GM12874 (cell line): ENCODE measurements around the gene GPATCH2L.

Experiments
- TF ChIP-seq, protein P1 (sequence below): IDR thresholded peaks from 2 replicates; pipeline ENCODE4 v1.5.1; 2011; ENCODE audit warnings: low read depth, mild to moderate bottlenecking, control low read depth, low read length, moderate library complexity; ENCODE audit not compliant: insufficient read depth

The GPATCH2L gene

DNA sequence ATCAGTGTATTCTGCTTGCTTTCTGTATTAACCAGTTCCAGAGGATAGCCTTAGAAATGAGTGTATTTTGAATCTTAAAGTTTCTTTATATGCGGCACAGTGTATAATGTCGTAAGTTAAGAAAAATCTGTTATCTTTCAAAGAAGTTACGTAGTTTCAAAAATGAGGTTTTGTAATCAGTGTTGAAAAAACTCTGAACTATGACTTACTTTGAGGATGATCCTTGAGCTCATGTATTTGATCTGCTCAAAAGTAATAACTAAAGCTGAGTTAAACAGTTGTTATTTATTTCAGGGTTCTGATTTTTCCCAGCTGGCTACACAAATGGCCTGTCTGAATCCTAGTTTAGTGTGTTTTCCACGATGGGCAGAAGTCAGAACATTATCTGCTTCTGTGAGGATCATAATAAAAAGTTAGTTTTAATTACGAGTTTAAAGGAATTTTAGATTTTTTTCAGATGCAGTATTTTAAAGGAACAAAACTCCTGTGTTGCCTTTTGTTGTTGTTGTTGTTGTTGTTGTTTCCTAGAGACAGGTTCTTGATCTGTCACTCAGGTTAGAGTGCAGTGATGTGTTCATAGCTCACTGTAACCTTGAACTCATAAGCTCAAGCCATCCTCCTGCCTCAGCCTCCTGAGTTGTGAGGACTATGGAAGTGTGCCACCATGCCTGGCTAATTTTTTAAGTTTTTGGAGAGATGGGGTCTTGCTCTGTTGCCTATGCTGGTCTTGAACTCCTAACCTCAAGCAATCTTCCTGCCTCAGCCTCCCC is 52.9 kb downstream of the GPATCH2L start:
- TF ChIP-seq, protein P1, sequence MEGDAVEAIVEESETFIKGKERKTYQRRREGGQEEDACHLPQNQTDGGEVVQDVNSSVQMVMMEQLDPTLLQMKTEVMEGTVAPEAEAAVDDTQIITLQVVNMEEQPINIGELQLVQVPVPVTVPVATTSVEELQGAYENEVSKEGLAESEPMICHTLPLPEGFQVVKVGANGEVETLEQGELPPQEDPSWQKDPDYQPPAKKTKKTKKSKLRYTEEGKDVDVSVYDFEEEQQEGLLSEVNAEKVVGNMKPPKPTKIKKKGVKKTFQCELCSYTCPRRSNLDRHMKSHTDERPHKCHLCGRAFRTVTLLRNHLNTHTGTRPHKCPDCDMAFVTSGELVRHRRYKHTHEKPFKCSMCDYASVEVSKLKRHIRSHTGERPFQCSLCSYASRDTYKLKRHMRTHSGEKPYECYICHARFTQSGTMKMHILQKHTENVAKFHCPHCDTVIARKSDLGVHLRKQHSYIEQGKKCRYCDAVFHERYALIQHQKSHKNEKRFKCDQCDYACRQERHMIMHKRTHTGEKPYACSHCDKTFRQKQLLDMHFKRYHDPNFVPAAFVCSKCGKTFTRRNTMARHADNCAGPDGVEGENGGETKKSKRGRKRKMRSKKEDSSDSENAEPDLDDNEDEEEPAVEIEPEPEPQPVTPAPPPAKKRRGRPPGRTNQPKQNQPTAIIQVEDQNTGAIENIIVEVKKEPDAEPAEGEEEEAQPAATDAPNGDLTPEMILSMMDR = no peak

DNA sequence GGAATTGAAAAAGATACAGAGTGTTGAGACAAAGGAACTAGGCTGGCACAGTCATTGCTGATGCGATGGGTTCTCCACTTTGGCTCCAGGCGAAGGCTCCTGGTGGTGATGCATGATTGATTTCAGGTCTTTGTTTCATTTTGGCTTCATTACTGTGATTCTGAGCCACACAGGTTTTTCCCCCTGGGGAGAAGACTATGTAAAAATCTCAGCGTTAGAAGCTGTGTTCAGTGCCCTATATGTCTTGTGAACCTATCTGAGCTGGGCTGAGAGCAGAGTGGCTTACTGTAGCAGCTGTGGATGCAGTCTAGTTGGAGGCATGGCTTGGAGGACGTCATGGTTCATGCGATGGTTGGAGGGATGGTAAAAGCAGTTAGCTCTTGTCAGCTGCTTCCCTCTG is 54.0 kb downstream of the GPATCH2L start:
- TF ChIP-seq, protein P1 = no peak

GRCh38 chr14:76208340-76208739 is 56.6 kb downstream of the GPATCH2L start:
- TF ChIP-seq, protein P1 = no peak

GRCh38 chr14:76212242-76212641 is 60.5 kb downstream of the GPATCH2L start:
- TF ChIP-seq, protein P1 = no peak

DNA sequence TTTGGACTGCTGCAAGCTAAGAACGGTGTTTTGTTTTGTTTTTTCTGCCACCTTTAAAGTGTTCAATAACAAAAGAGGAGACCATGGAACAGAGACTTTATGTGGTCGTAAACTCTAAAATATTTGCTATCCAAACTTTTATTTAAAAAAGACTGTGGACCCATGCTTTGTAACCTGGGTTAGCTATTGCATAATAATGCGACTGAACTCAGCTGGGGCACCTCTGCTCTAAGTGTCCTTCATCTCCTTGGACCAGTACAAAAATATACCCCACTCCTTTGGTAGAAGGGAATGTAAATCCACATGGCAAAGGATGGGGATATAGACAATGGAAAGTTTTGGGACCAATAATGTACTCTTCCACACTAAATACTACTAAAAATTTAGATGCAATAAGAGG is 65.5 kb downstream of the GPATCH2L start:
- TF ChIP-seq, protein P1 = no peak

- TF ChIP-seq, protein P1 = no peak
Measured at GRCh38 chr14:76218662-76219061, 66.9 kb downstream of the GPATCH2L start.

DNA sequence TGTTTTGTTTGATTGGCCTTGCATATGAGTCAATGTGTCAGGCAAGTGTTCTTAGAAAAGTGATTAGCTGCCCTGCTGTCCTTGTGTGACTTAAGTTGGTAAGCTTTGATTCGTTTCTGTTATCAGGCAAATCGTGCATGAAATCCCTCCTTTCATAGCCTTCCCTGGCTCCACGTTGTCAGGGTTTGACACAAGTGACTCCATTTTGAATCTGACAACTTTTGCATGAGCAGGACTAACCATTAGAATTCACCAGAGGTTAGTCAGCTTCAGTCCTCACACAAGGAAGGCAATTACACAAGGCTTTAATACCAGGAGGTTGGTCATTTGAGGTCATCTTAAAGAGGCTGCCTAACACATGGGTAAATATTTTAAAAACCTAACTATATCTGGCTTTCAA is 68.2 kb downstream of the GPATCH2L start:
- TF ChIP-seq, protein P1 = no peak
